ENCODE results near the gene CHRNA7. TPM values are rescaled to one million over a fixed set of nuclear protein-coding genes. Genes with fewer than 3 reads are reported as not detected.
A peak's percentile ranks its signal among the peaks of the same experiment; 100 is the strongest.

Gene CHRNA7
- total RNA-seq, 2 donors from 2014 or later, result 1.8 to 11.8 TPM

GRCh38 chr15:32057876-32058425 lies 27.6 kb downstream of the CHRNA7 start:
- intact Hi-C loops (cut with DNase I, micrococcal nuclease), result no loop called here
- DNase-seq, result no peak
- no peak for ATAC-seq

DNA sequence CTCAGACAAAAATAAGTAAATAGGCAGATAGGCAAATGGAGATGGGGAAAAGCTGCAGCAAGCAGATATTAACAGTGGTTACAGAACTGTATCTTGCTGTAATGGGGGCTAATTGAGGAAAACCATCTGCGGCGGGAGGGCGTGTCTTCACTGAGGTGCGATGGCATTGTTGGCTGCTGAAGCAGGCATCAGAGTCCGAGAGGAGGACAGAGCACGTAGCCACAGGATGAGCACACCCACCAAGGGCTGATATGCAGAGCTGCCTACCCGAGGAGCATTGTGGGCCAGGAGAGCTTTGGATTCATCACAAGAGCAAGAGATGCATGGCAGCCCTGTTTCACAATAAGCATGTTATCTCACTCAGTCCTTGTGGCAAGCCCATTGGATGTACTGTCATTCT lies 30.4 kb downstream of the CHRNA7 start:
- no peak for DNase-seq
- intact Hi-C loops (cut with DNase I, micrococcal nuclease), result no loop called here
- ATAC-seq, result no peak

- ATAC-seq, result no peak
- no peak for DNase-seq
- intact Hi-C loops (cut with DNase I, micrococcal nuclease), result no loop called here
Observed at GRCh38 chr15:32067115-32067514, 36.8 kb downstream of the CHRNA7 start.

GRCh38 chr15:32089851-32090359 lies 59.6 kb downstream of the CHRNA7 start:
- intact Hi-C loops (cut with DNase I, micrococcal nuclease), result no loop called here
- DNase-seq (no peak), ATAC-seq (no peak)

DNA sequence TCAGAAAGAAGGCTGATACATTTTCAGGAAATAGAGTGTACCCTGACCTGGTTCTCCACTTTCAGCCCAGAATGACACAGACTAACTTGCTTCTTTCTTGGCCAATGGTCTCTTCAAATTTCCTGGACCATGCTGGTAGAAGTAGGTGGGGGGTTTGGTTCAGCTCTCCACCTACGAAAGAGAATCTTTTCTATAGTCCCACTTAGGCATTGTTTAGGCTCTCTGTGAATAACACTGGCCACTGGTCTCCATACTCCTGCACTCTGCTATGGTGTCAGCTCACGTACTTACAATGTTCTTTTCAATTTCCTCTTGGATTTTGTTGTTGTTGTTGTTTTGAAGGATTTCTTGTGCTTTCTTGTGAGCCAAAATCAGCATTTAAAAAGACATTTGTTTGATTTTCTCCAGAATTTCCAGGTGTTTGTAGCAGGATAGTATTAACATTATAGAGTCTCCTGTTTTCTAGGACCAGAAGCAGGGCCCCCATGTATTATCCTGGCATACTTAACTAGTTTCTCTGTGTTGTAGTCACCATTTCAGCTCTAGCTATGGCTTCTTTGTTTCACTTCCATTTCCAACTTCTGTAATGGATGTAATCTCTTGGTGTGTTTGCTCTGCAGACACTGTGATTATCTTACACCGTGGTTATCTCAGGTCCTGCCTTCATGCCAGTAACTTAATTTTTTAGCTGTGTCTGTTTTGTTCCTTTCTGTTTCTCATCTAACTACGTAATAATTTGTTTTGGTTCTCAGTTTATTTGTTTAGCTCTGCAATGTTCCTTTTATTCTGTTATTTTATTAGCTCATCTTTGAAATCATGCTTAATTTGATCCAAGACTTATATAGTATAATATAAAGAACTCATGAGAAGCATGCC lies 61.4 kb downstream of the CHRNA7 start:
- intact Hi-C loops (cut with DNase I, micrococcal nuclease), result no loop called here
- no peak for ATAC-seq
- no peak for DNase-seq

- no peak for ATAC-seq
- intact Hi-C loops (cut with DNase I, micrococcal nuclease), result no loop called here
- no peak for DNase-seq
Observed at GRCh38 chr15:32096213-32096612, 65.9 kb downstream of the CHRNA7 start.

GRCh38 chr15:32096916-32097617 lies 66.8 kb downstream of the CHRNA7 start:
- intact Hi-C loops (cut with DNase I, micrococcal nuclease), result no loop called here
- ATAC-seq (no peak), DNase-seq (no peak)

GRCh38 chr15:32098033-32098432 lies 67.7 kb downstream of the CHRNA7 start:
- DNase-seq, result peak in 1 of 2 donors; percentile 20
- intact Hi-C loops (cut with DNase I, micrococcal nuclease), result no loop called here
- ATAC-seq, result peak; percentile 89

DNA sequence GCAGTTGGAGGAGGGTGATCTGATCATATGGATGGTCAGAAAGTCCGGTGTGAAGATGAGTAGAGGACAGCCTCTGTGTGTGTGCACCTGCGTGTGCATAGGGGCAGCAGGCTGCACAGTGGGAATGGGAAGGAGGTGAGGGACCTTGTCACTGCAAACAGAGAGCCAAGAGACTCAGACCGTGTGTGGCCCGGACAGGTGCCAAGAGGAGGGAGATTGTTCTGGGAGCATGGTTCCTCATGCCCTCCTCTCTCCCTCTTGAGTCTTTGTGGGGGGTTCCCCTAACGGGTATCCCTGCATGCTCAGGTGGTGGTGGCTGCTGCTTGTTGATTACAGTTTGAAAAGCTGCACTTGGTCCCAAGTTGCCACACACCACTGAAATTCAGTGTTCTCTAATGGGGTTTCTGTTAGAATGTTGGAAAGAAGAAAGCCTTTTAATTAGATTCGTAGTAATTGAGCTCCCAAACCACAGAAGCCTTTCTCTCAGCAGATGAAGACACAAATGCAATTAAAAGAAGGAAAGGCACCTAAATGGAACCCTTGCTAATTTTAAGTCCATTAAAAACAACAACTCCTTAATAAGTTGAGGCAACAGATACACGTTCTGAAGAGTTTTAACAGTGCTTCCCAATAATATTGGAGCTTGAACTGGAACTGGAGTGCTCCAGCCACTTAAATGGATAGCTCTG lies 68.9 kb downstream of the CHRNA7 start:
- intact Hi-C loops (cut with DNase I, micrococcal nuclease), result no loop called here
- DNase-seq (no peak), ATAC-seq (no peak)

DNA sequence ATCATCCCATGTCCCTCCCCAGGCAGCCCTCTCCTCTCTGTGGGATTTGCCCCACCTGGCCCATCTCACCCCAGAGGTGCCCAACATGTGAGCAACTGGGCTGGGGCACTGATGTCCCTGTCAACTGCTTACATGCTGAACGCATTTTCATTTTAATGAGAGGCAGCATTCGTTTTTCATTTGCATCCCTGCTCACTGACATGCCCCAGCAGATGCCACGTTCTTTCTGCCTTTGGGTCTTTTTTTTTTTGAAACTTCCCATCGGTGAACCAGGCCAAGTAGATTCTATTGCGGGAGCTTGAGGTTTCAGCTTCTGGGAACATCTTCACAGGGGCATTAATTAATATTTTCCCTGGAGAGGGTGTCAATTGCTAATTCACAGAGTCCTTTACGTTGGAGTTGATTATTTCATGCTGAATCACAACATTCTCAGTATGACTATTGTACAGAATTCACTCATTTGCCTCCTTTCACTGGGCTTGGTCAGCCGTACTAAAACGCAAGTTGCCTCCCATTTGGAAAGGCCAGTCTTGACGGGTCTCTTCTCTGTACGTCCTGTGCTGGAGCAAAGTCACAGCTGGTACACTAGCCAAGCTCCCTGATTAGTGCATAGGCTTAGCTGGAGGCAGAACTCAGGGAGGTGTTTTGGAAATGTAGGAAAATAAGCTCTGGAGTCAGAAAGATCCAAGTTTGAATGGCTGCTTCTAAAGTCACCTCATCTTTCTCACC lies 69.8 kb downstream of the CHRNA7 start:
- no peak for DNase-seq
- no peak for ATAC-seq
- intact Hi-C loops (cut with DNase I, micrococcal nuclease), result no loop called here

DNA sequence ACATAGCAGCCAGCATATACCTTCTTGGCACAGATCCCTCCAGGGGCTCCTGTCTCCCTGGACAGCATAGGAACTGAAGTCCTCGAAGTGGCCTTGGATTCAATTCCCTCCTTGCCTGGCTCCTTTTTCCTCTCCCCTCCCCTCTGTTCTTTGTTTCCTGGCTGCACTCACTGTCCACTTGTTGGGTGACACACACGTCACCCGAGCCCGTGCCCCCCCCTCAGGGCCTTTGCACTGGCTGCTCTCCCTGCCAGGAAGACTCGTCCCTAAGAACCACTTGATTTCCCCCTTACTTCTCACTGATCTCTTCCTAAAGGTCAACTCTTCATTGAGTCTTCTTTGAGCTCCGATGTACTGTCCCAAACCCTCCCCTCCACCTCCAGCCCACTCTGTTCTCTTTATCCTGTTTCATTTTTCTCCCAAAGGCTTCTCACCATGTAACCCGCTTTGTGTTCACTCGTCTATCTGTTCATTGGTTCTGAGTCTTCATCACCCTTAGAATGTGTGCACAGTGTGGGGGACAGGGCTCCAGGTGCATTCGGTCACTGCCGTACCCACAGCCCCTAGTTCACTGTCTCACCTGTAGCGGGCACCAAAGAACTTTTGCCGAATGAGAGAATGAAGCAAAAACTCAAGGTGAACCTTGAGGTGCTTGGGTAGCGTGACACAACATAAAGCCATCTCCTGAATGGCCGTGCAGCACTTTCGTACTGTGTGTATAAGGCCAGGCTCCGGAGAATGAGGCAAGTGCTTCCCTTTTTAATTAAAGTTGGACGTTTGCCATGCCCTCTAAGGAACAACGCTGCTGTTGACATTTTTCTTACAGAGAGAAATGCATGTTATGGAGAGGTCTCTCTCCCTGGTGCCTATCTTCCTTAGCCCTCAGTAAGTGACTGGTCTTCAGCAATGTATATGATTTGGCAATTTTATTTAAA lies 74.0 kb downstream of the CHRNA7 start:
- ATAC-seq, result no peak
- intact Hi-C loops (cut with DNase I, micrococcal nuclease), result no loop called here
- DNase-seq, result no peak

DNA sequence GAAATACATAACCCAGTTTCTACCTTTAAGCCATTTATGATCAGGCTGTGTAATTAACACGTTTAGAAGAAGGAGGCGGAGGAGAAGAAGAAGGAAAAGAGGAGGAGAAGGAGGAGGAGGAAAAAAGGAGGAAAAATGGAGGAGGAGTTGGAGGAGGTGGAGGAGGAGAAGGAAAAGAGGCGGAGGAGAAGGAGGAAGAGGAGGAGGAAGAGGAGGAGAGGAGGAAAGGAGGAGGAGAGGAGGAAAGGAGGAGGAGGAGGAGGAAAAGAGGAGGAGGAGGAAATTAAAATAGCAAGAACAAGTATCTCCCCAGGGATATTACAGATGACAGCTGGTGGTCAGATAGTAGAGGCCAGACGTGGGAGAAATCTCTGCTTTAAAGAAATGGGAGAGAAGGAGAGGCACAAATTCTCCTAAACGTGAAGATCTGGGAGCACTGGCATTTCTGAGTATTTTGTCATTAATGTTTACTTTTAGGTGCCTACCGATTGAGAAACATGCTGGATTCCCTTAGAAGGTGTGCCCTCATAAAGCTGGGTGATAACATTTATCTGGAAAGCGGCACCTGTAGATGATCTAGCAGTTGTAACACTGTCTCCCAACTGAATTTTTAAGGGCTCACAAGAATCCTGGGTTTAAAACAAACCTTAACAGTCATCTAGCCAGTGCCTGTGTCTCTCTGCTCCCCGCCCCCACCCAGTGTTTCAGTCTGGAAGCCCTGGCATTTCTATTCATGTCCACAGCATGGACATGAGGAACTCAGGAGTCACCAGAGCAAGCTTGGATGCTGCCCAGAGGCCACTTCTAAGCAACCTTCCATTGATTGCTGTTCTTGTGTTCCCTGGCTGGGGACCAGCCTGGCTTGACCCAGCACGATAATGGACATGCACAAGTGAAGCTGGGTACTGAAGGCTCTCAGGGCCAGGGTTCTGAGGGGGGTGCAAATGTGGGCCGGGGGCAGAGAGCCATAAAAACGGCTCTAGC lies 75.2 kb downstream of the CHRNA7 start:
- intact Hi-C loops (cut with DNase I, micrococcal nuclease), result no loop called here
- no peak for DNase-seq
- ATAC-seq, result peak; percentile 68

GRCh38 chr15:32106401-32107381 lies 76.4 kb downstream of the CHRNA7 start:
- intact Hi-C loops (cut with DNase I, micrococcal nuclease), result no loop called here
- no peak for ATAC-seq

DNA sequence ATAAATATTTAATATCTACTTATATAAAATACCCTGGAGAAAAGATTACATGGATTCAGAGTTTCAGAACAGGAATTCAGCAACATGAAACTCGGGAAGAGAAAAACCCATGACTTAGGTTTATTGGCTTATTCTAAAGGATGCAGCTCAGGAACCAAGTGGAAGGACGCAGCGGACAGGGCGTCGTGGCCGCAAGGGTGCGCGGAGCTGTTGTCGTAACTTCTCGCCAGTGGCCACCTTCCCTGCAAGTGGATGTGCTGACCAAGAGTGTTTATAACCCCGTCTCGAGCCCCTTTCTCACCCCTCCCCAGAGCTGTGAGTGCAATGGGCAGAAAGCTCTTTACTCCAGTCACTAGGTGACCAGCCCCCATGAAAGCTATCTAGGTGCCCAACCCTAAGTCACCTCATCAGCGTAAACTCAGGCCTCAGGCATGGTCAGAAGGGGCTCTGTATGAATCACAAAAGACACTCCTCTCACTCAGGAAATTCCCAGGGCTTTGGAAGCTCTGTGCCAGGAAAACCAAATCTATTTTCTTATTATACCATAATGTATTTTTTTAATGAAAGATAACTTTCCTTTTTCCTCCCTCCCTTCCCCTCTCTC lies 77.3 kb downstream of the CHRNA7 start:
- DNase-seq, result no peak
- ATAC-seq, result no peak
- intact Hi-C loops (cut with DNase I, micrococcal nuclease), result no loop called here

More at GRCh38 chr15:32106401-32107381, 76.4 kb downstream of the CHRNA7 start:
- DNase-seq, result no peak

DNA sequence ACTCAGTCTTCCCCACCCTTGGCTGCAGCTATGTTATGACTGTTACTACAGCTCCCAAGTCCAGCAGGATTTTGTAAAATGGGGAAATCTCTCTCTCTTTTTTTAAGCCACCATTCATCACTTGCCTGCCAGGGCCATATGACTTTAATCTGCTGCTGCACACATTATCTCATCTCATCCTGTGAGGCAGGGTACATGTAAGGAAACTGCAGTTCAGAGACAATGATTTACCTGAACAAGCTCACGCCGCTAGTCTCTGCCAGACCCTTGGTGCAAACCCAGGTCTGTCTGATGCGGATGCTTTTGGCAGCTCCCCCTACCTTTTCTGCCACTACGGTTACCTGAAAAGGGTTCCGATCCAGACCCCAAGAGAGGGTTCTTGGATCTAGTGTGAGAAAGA lies 78.3 kb downstream of the CHRNA7 start:
- intact Hi-C loops (cut with DNase I, micrococcal nuclease), result no loop called here
- DNase-seq (no peak), ATAC-seq (no peak)

All from left colon (tissue), 2 donors.